ENCODE results near the gene SVBP. TPM values are rescaled to one million over a fixed set of nuclear protein-coding genes. Genes with fewer than 3 reads are reported as not detected.

Gene SVBP
- total and polyA plus RNA-seq, 2 donors: 65.1 to 65.9 TPM

DNA sequence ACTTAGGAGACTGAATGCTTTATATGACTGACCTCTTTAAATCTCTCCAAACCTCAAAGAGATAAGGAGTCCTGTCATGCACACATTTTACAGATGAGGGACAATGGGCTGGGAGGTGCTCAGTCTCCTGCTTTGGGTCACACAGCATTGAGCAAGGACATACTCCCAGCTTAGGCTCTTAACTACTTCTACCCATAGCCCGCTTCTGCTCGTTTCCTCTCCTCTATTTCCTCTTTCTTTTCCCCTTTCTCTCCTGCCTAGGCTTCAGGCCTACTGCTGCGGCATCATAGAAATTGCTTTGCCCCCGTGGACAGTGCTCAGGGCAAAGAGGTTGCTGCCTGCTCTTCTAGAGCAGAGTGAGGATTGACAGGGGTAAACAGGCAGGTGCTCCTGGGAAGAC is 16.8 kb upstream of the SVBP start:
- Histone ChIP-seq H3K36me3 (ENCODE audit: control insufficient read depth in 2 of 2, insufficient read depth in 2 of 2, low read length in 1 of 2) (no peaks in the 10 kb centered on the region), H3K27me3 (ENCODE audit: control insufficient read depth in 2 of 2, insufficient read depth in 1 of 2, low read length in 1 of 2) (no peaks in the 10 kb centered on the region), H3K27ac (ENCODE audit: low read depth in 1 of 2, low read length in 1 of 2) (no peak overlapping the region), H3K9me3 (ENCODE audit: control insufficient read depth in 2 of 2, insufficient read depth in 1 of 2, low read length in 1 of 2) (no peaks in the 10 kb centered on the region), H3K4me3 (ENCODE audit: low read length in 2 of 2) (no peak overlapping the region), H3K4me1 (ENCODE audit: control insufficient read depth in 2 of 2, insufficient read depth in 2 of 2, low read length in 2 of 2) (no peaks in the 10 kb centered on the region)
- no peak for DNase-seq (ENCODE audit: low read depth in 6 of 9, low spot score in 9 of 9)
- 94% methylated on average over 4 of the region's 4 CpGs for WGBS

GRCh38 chr1:42832641-42833240 is 15.5 kb upstream of the SVBP start:
- WGBS: 96% methylated on average over 3 of the region's 3 CpGs
- H3K27me3 ChIP-seq (ENCODE audit: control insufficient read depth in 2 of 2, insufficient read depth in 1 of 2, low read length in 1 of 2): no peaks in the 10 kb centered on the region
- no peaks in the 10 kb centered on the region for H3K9me3 ChIP-seq (ENCODE audit: control insufficient read depth in 2 of 2, insufficient read depth in 1 of 2, low read length in 1 of 2)
- no peaks in the 10 kb centered on the region for H3K36me3 ChIP-seq (ENCODE audit: control insufficient read depth in 2 of 2, insufficient read depth in 2 of 2, low read length in 1 of 2)
- H3K27ac ChIP-seq (ENCODE audit: low read depth in 1 of 2, low read length in 1 of 2): no peak overlapping the region
- no peak overlapping the region for H3K4me3 ChIP-seq (ENCODE audit: low read length in 2 of 2)
- no peak for DNase-seq (ENCODE audit: low read depth in 6 of 9, low spot score in 9 of 9)
- no peaks in the 10 kb centered on the region for H3K4me1 ChIP-seq (ENCODE audit: control insufficient read depth in 2 of 2, insufficient read depth in 2 of 2, low read length in 2 of 2)

DNA sequence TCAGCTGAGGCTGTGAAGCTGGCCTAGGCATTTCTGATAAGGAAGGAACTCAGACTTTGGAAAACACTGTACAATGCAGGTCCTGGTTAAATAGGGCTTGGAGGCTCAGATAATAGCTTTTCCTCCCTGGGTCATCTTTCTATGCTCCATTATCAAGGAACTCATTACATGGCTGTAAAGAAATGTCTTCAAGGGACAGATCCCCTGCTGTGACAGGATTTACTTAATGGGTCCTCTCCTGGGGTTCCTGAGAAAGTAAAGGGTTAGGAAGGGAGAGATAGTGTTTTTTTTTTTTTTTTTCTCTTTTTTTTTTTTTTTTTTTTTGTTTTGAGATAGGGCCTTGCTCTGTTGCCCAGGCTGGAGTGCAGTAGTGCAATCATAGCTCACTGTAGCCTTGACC is 14.1 kb upstream of the SVBP start:
- Histone ChIP-seq H3K4me3 (ENCODE audit: low read length in 2 of 2) (no peak overlapping the region), H3K9me3 (ENCODE audit: control insufficient read depth in 2 of 2, insufficient read depth in 1 of 2, low read length in 1 of 2) (no peaks in the 10 kb centered on the region), H3K27ac (ENCODE audit: low read depth in 1 of 2, low read length in 1 of 2) (no peak overlapping the region), H3K36me3 (ENCODE audit: control insufficient read depth in 2 of 2, insufficient read depth in 2 of 2, low read length in 1 of 2) (no peaks in the 10 kb centered on the region), H3K4me1 (ENCODE audit: control insufficient read depth in 2 of 2, insufficient read depth in 2 of 2, low read length in 2 of 2) (no peaks in the 10 kb centered on the region), H3K27me3 (ENCODE audit: control insufficient read depth in 2 of 2, insufficient read depth in 1 of 2, low read length in 1 of 2) (no peaks in the 10 kb centered on the region)
- DNase-seq (ENCODE audit: low read depth in 6 of 9, low spot score in 9 of 9): no peak

DNA sequence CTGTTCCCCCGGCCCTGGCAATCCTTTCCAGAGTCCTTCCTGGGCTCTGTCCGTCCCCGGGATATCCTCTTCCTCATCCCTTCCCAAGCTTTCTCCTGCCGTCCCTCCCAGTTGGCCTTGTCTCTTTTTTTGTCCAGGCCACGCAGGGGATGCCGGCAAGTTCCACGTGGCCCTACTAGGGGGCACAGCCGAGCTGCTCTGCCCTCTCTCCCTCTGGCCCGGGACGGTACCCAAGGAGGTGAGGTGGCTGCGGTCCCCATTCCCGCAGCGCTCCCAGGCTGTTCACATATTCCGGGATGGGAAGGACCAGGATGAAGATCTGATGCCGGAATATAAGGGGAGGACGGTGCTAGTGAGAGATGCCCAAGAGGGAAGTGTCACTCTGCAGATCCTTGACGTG is 13.4 kb upstream of the SVBP start:
- no peaks in the 10 kb centered on the region for H3K36me3 ChIP-seq (ENCODE audit: control insufficient read depth in 2 of 2, insufficient read depth in 2 of 2, low read length in 1 of 2)
- WGBS: 98% methylated on average over 17 of the region's 17 CpGs

GRCh38 chr1:42825036-42825851 is 8.0 kb upstream of the SVBP start:
- WGBS: 98% methylated on average over 10 of the region's 10 CpGs
- Histone ChIP-seq H3K4me1 (ENCODE audit: control insufficient read depth in 2 of 2, insufficient read depth in 2 of 2, low read length in 2 of 2) (no peaks in the 10 kb centered on the region), H3K9me3 (ENCODE audit: control insufficient read depth in 2 of 2, insufficient read depth in 1 of 2, low read length in 1 of 2) (no peaks in the 10 kb centered on the region), H3K27me3 (ENCODE audit: control insufficient read depth in 2 of 2, insufficient read depth in 1 of 2, low read length in 1 of 2) (no peaks in the 10 kb centered on the region), H3K36me3 (ENCODE audit: control insufficient read depth in 2 of 2, insufficient read depth in 2 of 2, low read length in 1 of 2) (no peaks in the 10 kb centered on the region), H3K4me3 (ENCODE audit: low read length in 2 of 2) (no peak overlapping the region), H3K27ac (ENCODE audit: low read depth in 1 of 2, low read length in 1 of 2) (no peak overlapping the region)
- no peak for DNase-seq (ENCODE audit: low read depth in 6 of 9, low spot score in 9 of 9)

More for the DNA sequence above, 13.4 kb upstream of the SVBP start:
- Histone ChIP-seq H3K4me1 (ENCODE audit: control insufficient read depth in 2 of 2, insufficient read depth in 2 of 2, low read length in 2 of 2) (no peaks in the 10 kb centered on the region), H3K9me3 (ENCODE audit: control insufficient read depth in 2 of 2, insufficient read depth in 1 of 2, low read length in 1 of 2) (no peaks in the 10 kb centered on the region), H3K4me3 (ENCODE audit: low read length in 2 of 2) (no peak overlapping the region), H3K27ac (ENCODE audit: low read depth in 1 of 2, low read length in 1 of 2) (no peak overlapping the region), H3K27me3 (ENCODE audit: control insufficient read depth in 2 of 2, insufficient read depth in 1 of 2, low read length in 1 of 2) (no peaks in the 10 kb centered on the region)
- no peak for DNase-seq (ENCODE audit: low read depth in 6 of 9, low spot score in 9 of 9)

DNA sequence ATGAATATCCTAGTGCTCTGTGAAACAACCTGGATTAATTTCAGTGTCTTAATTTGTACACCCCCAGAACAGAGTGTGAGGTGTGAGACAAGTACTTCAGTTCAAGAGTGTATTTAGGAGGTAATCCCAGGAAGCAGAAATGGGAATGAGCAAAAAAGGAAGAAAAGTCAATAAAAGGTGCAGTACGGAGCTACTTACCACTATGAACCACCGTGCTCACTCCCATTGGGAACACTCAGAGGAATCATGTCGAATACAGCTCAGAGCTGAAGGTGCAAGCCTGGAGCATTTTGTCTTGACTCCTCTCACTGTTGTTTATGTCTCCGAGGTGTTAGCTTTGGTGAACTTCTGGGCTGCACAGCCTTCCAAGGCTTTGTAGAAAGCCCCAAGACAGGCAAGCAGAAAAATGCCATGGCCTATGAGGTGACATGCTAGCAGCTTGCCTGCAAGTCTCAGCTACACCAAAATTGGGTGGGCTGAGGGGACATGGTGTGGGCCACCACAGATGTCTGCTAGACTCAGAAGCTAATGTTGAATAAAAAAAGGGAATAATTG is 7.4 kb upstream of the SVBP start:
- Histone ChIP-seq H3K36me3 (ENCODE audit: control insufficient read depth in 2 of 2, insufficient read depth in 2 of 2, low read length in 1 of 2) (no peaks in the 10 kb centered on the region), H3K4me1 (ENCODE audit: control insufficient read depth in 2 of 2, insufficient read depth in 2 of 2, low read length in 2 of 2) (no peaks in the 10 kb centered on the region), H3K9me3 (ENCODE audit: control insufficient read depth in 2 of 2, insufficient read depth in 1 of 2, low read length in 1 of 2) (no peaks in the 10 kb centered on the region), H3K27ac (ENCODE audit: low read depth in 1 of 2, low read length in 1 of 2) (no peak overlapping the region), H3K4me3 (ENCODE audit: low read length in 2 of 2) (no peak overlapping the region), H3K27me3 (ENCODE audit: control insufficient read depth in 2 of 2, insufficient read depth in 1 of 2, low read length in 1 of 2) (no peaks in the 10 kb centered on the region)
- WGBS: 97% methylated on average over 4 of the region's 4 CpGs
- DNase-seq (ENCODE audit: low read depth in 6 of 9, low spot score in 9 of 9): no peak

- Histone ChIP-seq H3K4me3 (ENCODE audit: low read length in 2 of 2) (no peak overlapping the region), H3K27ac (ENCODE audit: low read depth in 1 of 2, low read length in 1 of 2) (no peak overlapping the region), H3K27me3 (ENCODE audit: control insufficient read depth in 2 of 2, insufficient read depth in 1 of 2, low read length in 1 of 2) (no peaks in the 10 kb centered on the region), H3K36me3 (ENCODE audit: control insufficient read depth in 2 of 2, insufficient read depth in 2 of 2, low read length in 1 of 2) (no peaks in the 10 kb centered on the region), H3K9me3 (ENCODE audit: control insufficient read depth in 2 of 2, insufficient read depth in 1 of 2, low read length in 1 of 2) (no peaks in the 10 kb centered on the region), H3K4me1 (ENCODE audit: control insufficient read depth in 2 of 2, insufficient read depth in 2 of 2, low read length in 2 of 2) (no peaks in the 10 kb centered on the region)
- 87% methylated on average over 2 of the region's 2 CpGs for WGBS
- no peak for DNase-seq (ENCODE audit: low read depth in 6 of 9, low spot score in 9 of 9)
Measured at GRCh38 chr1:42822800-42823392, 5.7 kb upstream of the SVBP start.

GRCh38 chr1:42821690-42822089 is 4.5 kb upstream of the SVBP start:
- H3K4me1 ChIP-seq (ENCODE audit: control insufficient read depth in 2 of 2, insufficient read depth in 2 of 2, low read length in 2 of 2): peaks cover 0 to 3% of the 10 kb centered on the region in 2 donors

GRCh38 chr1:42820813-42821212 is 3.6 kb upstream of the SVBP start:
- DNase-seq (ENCODE audit: low read depth in 6 of 9, low spot score in 9 of 9): no peak
- Histone ChIP-seq H3K27me3 (ENCODE audit: control insufficient read depth in 2 of 2, insufficient read depth in 1 of 2, low read length in 1 of 2) (no peaks in the 10 kb centered on the region), H3K36me3 (ENCODE audit: control insufficient read depth in 2 of 2, insufficient read depth in 2 of 2, low read length in 1 of 2) (peaks cover 0 to 2% of the 10 kb centered on the region in 2 donors), H3K4me3 (ENCODE audit: low read length in 2 of 2) (no peak overlapping the region), H3K4me1 (ENCODE audit: control insufficient read depth in 2 of 2, insufficient read depth in 2 of 2, low read length in 2 of 2) (peaks cover 0 to 12% of the 10 kb centered on the region in 2 donors), H3K27ac (ENCODE audit: low read depth in 1 of 2, low read length in 1 of 2) (no peak overlapping the region), H3K9me3 (ENCODE audit: control insufficient read depth in 2 of 2, insufficient read depth in 1 of 2, low read length in 1 of 2) (no peaks in the 10 kb centered on the region)
- 95% methylated on average over 1 of the region's 1 CpG for WGBS

More at GRCh38 chr1:42821690-42822089, 4.5 kb upstream of the SVBP start:
- H3K36me3 ChIP-seq (ENCODE audit: control insufficient read depth in 2 of 2, insufficient read depth in 2 of 2, low read length in 1 of 2): no peaks in the 10 kb centered on the region
- no peak for DNase-seq (ENCODE audit: low read depth in 6 of 9, low spot score in 9 of 9)
- no peak overlapping the region for H3K27ac ChIP-seq (ENCODE audit: low read depth in 1 of 2, low read length in 1 of 2)
- WGBS: 98% methylated on average over 2 of the region's 2 CpGs
- H3K9me3 ChIP-seq (ENCODE audit: control insufficient read depth in 2 of 2, insufficient read depth in 1 of 2, low read length in 1 of 2): no peaks in the 10 kb centered on the region
- no peak overlapping the region for H3K4me3 ChIP-seq (ENCODE audit: low read length in 2 of 2)
- H3K27me3 ChIP-seq (ENCODE audit: control insufficient read depth in 2 of 2, insufficient read depth in 1 of 2, low read length in 1 of 2): no peaks in the 10 kb centered on the region
